Measurements from ENCODE around the gene PPP3CA. TPM values are rescaled to one million over a fixed set of nuclear protein-coding genes. Genes with fewer than 3 reads are reported as not detected.

The PPP3CA gene
- total and polyA plus RNA-seq, 2 of the 8 experiments (the other 6 are each of a cell fraction or from before 2014, with no cell fraction given): 7.9 to 35.0 TPM

- Histone ChIP-seq H3K23ac (ENCODE audit: insufficient read length) (no peak overlapping the region), H3K4ac (replicated peaks; ENCODE audit: insufficient read length, low read depth, low read length) (no peak overlapping the region), H4K8ac (ENCODE audit: extremely low read depth, insufficient read depth, low read length) (no peak overlapping the region), H2BK120ac (replicated peaks; ENCODE audit: low read depth, low read length) (no peak overlapping the region), H3K23me2 (ENCODE audit: low read depth, low read length) (no peaks in the 10 kb centered on the region), H3K4me2 (ENCODE audit: insufficient read depth in 1 of 2, low read depth in 2 of 2, low read length in 2 of 2) (no peak overlapping the region), H2BK20ac (ENCODE audit: low read length) (no peak overlapping the region), H2BK15ac (ENCODE audit: low read length) (no peak overlapping the region), H3K79me2 (ENCODE audit: control insufficient read depth in 1 of 2, insufficient read depth in 2 of 2, low read length in 2 of 2) (no peaks in the 10 kb centered on the region), H3K56ac (replicated peaks; ENCODE audit: insufficient read length, low read depth, low read length) (no peak overlapping the region), H3K27me3 (replicated peaks in 1 of 4; ENCODE audit: control insufficient read depth in 3 of 4, extremely low read depth in 1 of 4, insufficient read depth in 3 of 4, low read length in 3 of 4) (no peaks in the 10 kb centered on the region), H4K91ac (replicated peaks; ENCODE audit: insufficient read length, low read length) (no peak overlapping the region), H2AFZ (ENCODE audit: low read length) (no peak overlapping the region), H4K5ac (ENCODE audit: insufficient read length, low read depth, low read length) (no peak overlapping the region), H3K36me3 (ENCODE audit: control insufficient read depth in 2 of 4, insufficient read depth in 4 of 4, low read length in 3 of 4) (no peaks in the 10 kb centered on the region), H3K14ac (ENCODE audit: insufficient read length) (no peak overlapping the region), H2BK12ac (ENCODE audit: low read depth, low read length) (no peak overlapping the region), H3K18ac (ENCODE audit: extremely low read depth, low read length) (no peak overlapping the region), H3K4me3 (ENCODE audit: extremely low read depth in 1 of 4, insufficient read depth in 2 of 4, low read depth in 3 of 4, low read length in 4 of 4) (no peak overlapping the region), H3K9ac (replicated peaks in 1 of 4; ENCODE audit: extremely low read depth in 1 of 4, low read depth in 3 of 4, low read length in 3 of 4) (no peak overlapping the region), H2BK5ac (ENCODE audit: low read depth, low read length) (no peak overlapping the region), H3K4me1 (replicated peaks in 1 of 4; ENCODE audit: control insufficient read depth in 3 of 4, insufficient read depth in 4 of 4, low read length in 3 of 4) (no peaks in the 10 kb centered on the region; a peak in 1 of 7 replicates), H3K9me3 (ENCODE audit: insufficient read depth in 2 of 2, low read depth in 1 of 2, low read length in 1 of 2) (no peaks in the 10 kb centered on the region), H3K79me1 (ENCODE audit: low read depth, low read length) (no peaks in the 10 kb centered on the region), H2AK5ac (ENCODE audit: low read depth, low read length) (no peak overlapping the region), H3K27ac (ENCODE audit: low read depth, low read length) (no peak overlapping the region), H4K20me1 (replicated peaks in 1 of 2; ENCODE audit: control insufficient read depth in 1 of 2, insufficient read depth in 2 of 2, low read length in 2 of 2) (no peaks in the 10 kb centered on the region)
- 96% methylated on average over 3 of the region's 3 CpGs; no CpG with 5 or more reads in 1 of the 2 experiments for WGBS, 2 experiments (ENCODE audit: extremely low coverage in 1 of 2, insufficient coverage in 1 of 2, insufficient read length in 1 of 2, insufficient replicate concordance in 2 of 2, low coverage in 1 of 2, low lambda C conversion rate in 2 of 2, missing lambda C conversion rate in 1 of 2)
- DNase-seq (ENCODE audit: low read depth in 1 of 2, low spot score in 2 of 2): no peak
- ChIA-PET CTCF (ENCODE audit: partially characterized antibody) (no interaction called here), POLR2A (ENCODE audit: partially characterized antibody) (no interaction called here)
- no peak for FAIRE-seq
- TF ChIP-seq KDM5A (IDR thresholded peaks at IDR 0.05; ENCODE audit: low read length) (no peak), TBP (IDR thresholded peaks at IDR 0.05; ENCODE audit: low read depth, low read length) (no peak), PHF8 (conservative IDR thresholded peaks at IDR 0.05; ENCODE audit: low read depth, low read length) (no peak), FOSL1 (IDR thresholded peaks at IDR 0.05; ENCODE audit: insufficient read depth, low read depth, low read length) (no peak), ZNF274 (IDR thresholded peaks at IDR 0.05; ENCODE audit: borderline replicate concordance, extremely low read depth, low read length) (no peak), HDAC6 (IDR thresholded peaks at IDR 0.05; ENCODE audit: low read depth, low read length) (no peak), EP300 (IDR thresholded peaks at IDR 0.05; ENCODE audit: borderline replicate concordance in 1 of 2, low read depth in 2 of 2, low read length in 2 of 2) (no peak), POLR2AphosphoS5 (IDR thresholded peaks at IDR 0.05; ENCODE audit: low read depth, low read length) (no peak)
These were observed 279.2 kb downstream of the PPP3CA start for GRCh38 chr4:101068115-101068514.

Measured in H1 (cell line).